OCI-LY3 (cell line): Measurements from ENCODE around the gene CIT.

Experiments used
- EZH2phosphoT487 ChIP-seq: fragments of 200-600 bp; shearing (Covaris generic); IDR thresholded peaks from 2 replicates; pipeline ENCODE4 v1.6.1; 2018; ENCODE audit warnings: antibody characterized with exemption, mixed run types, low read depth
- TF ChIP-seq, protein P1 (sequence below): fragments of 200-600, 300-600 bp; sonication (generic); IDR thresholded peaks from 2 replicates; pipeline ENCODE4 v1.5.1; 2014; ENCODE audit warnings: antibody characterized with exemption, low read length, low read depth

GRCh38 chr12:119665164-119665929 lies 211.8 kb downstream of the CIT start:
- TF ChIP-seq, protein P1, sequence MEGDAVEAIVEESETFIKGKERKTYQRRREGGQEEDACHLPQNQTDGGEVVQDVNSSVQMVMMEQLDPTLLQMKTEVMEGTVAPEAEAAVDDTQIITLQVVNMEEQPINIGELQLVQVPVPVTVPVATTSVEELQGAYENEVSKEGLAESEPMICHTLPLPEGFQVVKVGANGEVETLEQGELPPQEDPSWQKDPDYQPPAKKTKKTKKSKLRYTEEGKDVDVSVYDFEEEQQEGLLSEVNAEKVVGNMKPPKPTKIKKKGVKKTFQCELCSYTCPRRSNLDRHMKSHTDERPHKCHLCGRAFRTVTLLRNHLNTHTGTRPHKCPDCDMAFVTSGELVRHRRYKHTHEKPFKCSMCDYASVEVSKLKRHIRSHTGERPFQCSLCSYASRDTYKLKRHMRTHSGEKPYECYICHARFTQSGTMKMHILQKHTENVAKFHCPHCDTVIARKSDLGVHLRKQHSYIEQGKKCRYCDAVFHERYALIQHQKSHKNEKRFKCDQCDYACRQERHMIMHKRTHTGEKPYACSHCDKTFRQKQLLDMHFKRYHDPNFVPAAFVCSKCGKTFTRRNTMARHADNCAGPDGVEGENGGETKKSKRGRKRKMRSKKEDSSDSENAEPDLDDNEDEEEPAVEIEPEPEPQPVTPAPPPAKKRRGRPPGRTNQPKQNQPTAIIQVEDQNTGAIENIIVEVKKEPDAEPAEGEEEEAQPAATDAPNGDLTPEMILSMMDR = no peak
- no peak for TF ChIP-seq EZH2phosphoT487
